ENCODE measurements around the gene STAT3. TPM values are rescaled to one million over a fixed set of nuclear protein-coding genes. Genes with fewer than 3 reads are reported as not detected.
A peak's percentile ranks its signal among the peaks of the same experiment; 100 is the strongest.

STAT3 gene
- total and polyA plus RNA-seq, 2 donors (not counting 3 experiments of a cell fraction or from before 2014, with no cell fraction given), result 59.1 to 124 TPM

GRCh38 chr17:42378359-42378958 lies 9.8 kb downstream of the STAT3 start:
- Histone ChIP-seq H3K27me3 (ENCODE audit: control insufficient read depth in 2 of 2, insufficient read depth in 2 of 2, low read length in 2 of 2) (no peaks in the 10 kb centered on the region), H2AFZ (ENCODE audit: low read depth, low read length) (no peak overlapping the region), H4K20me1 (replicated peaks; ENCODE audit: control insufficient read depth, extremely low read depth, insufficient read depth, low read length) (peaks cover 3% of the 10 kb centered on the region), H3K79me2 (ENCODE audit: control insufficient read depth, insufficient read depth, low read length) (peaks cover 79% of the 10 kb centered on the region), H3K36me3 (ENCODE audit: control insufficient read depth in 2 of 2, extremely low read depth in 1 of 2, insufficient read depth in 2 of 2, low read length in 2 of 2) (no peaks in the 10 kb centered on the region), H3K4me2 (ENCODE audit: insufficient read depth, low read length) (peak overlapping the region; percentile 96), H3K9ac (replicated peaks; ENCODE audit: extremely low read depth, insufficient read depth, low read length) (peak overlapping the region; percentile 57), H3K9me1 (replicated peaks; ENCODE audit: control insufficient read depth, extremely low read depth, insufficient read depth, low read length) (no peaks in the 10 kb centered on the region), H3K4me3 (replicated peaks in 1 of 3; ENCODE audit: insufficient read depth in 1 of 3, low read depth in 1 of 3, low read length in 3 of 3) (peak overlapping the region in 1 of 3 experiments; percentile 78), H3K4me1 (ENCODE audit: control insufficient read depth, extremely low read depth, insufficient read depth, low read length) (peaks cover 13% of the 10 kb centered on the region), H3K9me3 (replicated peaks; ENCODE audit: control insufficient read depth, insufficient read depth, low read length) (no peaks in the 10 kb centered on the region), H3K27ac (ENCODE audit: insufficient read depth, low read depth, low read length) (peak overlapping the region; percentile 59)
- CTCF ChIA-PET, result interaction anchor here (0.9 to 2.2 kb wide), 6 partner anchors 10 to 156 kb away, joined by 3 to 8 read pairs (median 4); partner anchors contain the start of gene STAT3
- dilution Hi-C loops (cut with MboI; ENCODE audit: extremely low pct_ligation_motif_present, low sequenced_read_pairs), result no loop called here
- FAIRE-seq (no peak), DNase-seq (ENCODE audit: low read depth, low spot score) (no peak)
- POLR2A ChIA-PET, result interaction anchor here (0.6 to 1.7 kb wide), 2 partner anchors 10 to 191 kb away, joined by 4 to 7 read pairs; partner anchors contain the start of gene STAT3
- no TSS peak for BruUV-seq (replicated peaks)
- intact Hi-C loops (cut with micrococcal nuclease), result no loop called here
- TF ChIP-seq POLR2A (IDR thresholded peaks at IDR 0.05; ENCODE audit: low read depth, low read length) (no peak), POLR2AphosphoS5 (IDR thresholded peaks at IDR 0.05; ENCODE audit: insufficient read depth, low read depth, low read length) (no peak), CTCF (IDR thresholded peaks at IDR 0.05; ENCODE audit: extremely low read depth in 1 of 2, insufficient read depth in 1 of 2, low read depth in 1 of 2, low read length in 2 of 2) (no peak), GATA2 (IDR thresholded peaks at IDR 0.05; ENCODE audit: insufficient read depth, insufficient read length, low read depth, low read length) (no peak), FOS (IDR thresholded peaks at IDR 0.05; ENCODE audit: borderline replicate concordance, insufficient read depth, low read length) (no peak), MAX (IDR thresholded peaks at IDR 0.05; ENCODE audit: insufficient read depth, insufficient read length) (no peak), EZH2 (IDR thresholded peaks at IDR 0.05; ENCODE audit: borderline replicate concordance, low read depth, low read length, severe bottlenecking) (no peak), MYC (IDR thresholded peaks at IDR 0.05; ENCODE audit: low read depth, low read length) (no peak), JUN (IDR thresholded peaks at IDR 0.05; ENCODE audit: borderline replicate concordance, insufficient read depth, insufficient read length, low read depth) (no peak)
